Breast epithelium (tissue), 3 donors: ENCODE measurements around the gene KCNQ5.

Source experiments
- CTCF ChIP-seq, 3 donors: fragments of 450-650 bp; IDR thresholded peaks; one replicate each; pipeline ENCODE4 v1.5.1; 2016 to 2017; ENCODE audit warnings: antibody characterized with exemption in 3 of 3, mild to moderate bottlenecking in 3 of 3, moderate library complexity in 3 of 3
- POLR2AphosphoS5 ChIP-seq, 3 donors: sonication (generic); formaldehyde crosslinking; IDR thresholded peaks; one replicate each; pipeline ENCODE4 v1.6.1; 2017; ENCODE audit warnings: antibody characterized with exemption in 3 of 3

- no peak for TF ChIP-seq CTCF (IDR thresholded peaks at IDR 0.05)
- TF ChIP-seq POLR2AphosphoS5 (IDR thresholded peaks at IDR 0.05), result no peak
These were observed 378.6 kb downstream of the KCNQ5 start for GRCh38 chr6:73000460-73000859.
